PC-3 (cell line): ENCODE results near the gene NEK8. TPM values are rescaled to one million over a fixed set of nuclear protein-coding genes. Genes with fewer than 3 reads are reported as not detected.
"Not testable (repeated sequence)": the region's sequence is repeated elsewhere in the genome, so short reads cannot be mapped to it uniquely, and the experiment has no call there.

ENCODE experiments used
- ATAC-seq: fragments of 200-7000 bp; cut with Tn5 transposase; 2 replicates; pipeline ENCODE4 v1.9.1; 2020; ENCODE audit warnings: mild to moderate bottlenecking, moderate library complexity
- BruUV-seq: library from RNA; stranded (reverse); fragments of 400-500 nt; replicated peaks from 2 replicates; lab custom pipeline; 2021; lab: Mats Ljungman, UMichigan
- CTCF ChIA-PET: fragments of 300-600 bp; sonication (Branson Sonifier 250); formaldehyde crosslinking; loops from one replicate; lab custom pipeline; 2022; ENCODE audit warnings: antibody characterized with exemption; lab: Charles Lee
- POLR2A ChIA-PET: fragments of 300-600 bp; sonication (Branson Sonifier 250); formaldehyde crosslinking; loops from one replicate; lab custom pipeline; 2022; ENCODE audit warnings: antibody characterized with exemption; ENCODE audit not compliant: unreplicated experiment; lab: Charles Lee
- DNase-seq: peaks from one replicate; pipeline ENCODE4 v3.0.0-alpha.2; 2015
- H2AFZ ChIP-seq: fragments of 300-600 bp; sonication (generic); 2 replicates; pipeline ENCODE4 v1.6.0; 2016; ENCODE audit warnings: antibody characterized with exemption, low read length
- H3F3A ChIP-seq: fragments of 300-600 bp; sonication (generic); one replicate; pipeline ENCODE4 v1.6.0; 2017; ENCODE audit warnings: antibody characterized with exemption, low read length, control low read depth, mild to moderate bottlenecking; ENCODE audit not compliant: unreplicated experiment
- H3K27ac ChIP-seq: fragments of 300-600 bp; sonication (generic); 2 replicates; pipeline ENCODE4 v1.5.1; 2016; ENCODE audit warnings: mild to moderate bottlenecking, low read length
- H3K27me3 ChIP-seq: fragments of 300-600 bp; sonication (generic); 2 replicates; pipeline ENCODE4 v1.6.1; 2016; ENCODE audit warnings: low read length, mixed read lengths
- H3K36me3 ChIP-seq: fragments of 300-600 bp; sonication (generic); 2 replicates; pipeline ENCODE4 v1.6.1; 2016; ENCODE audit warnings: low read depth, mixed run types, low read length, mixed read lengths
- H3K4me1 ChIP-seq: fragments of 300-600 bp; sonication (generic); 2 replicates; pipeline ENCODE4 v1.5.1; 2016; ENCODE audit warnings: low read length; ENCODE audit not compliant: insufficient read depth
- H3K4me2 ChIP-seq: fragments of 300-600 bp; sonication (generic); 2 replicates; pipeline ENCODE4 v1.6.0; 2016; ENCODE audit warnings: low read length
- H3K4me3 ChIP-seq: fragments of 300-600 bp; sonication (generic); 2 replicates; pipeline ENCODE4 v1.5.1; 2016; ENCODE audit warnings: mild to moderate bottlenecking, low read length, mixed read lengths
- H3K79me2 ChIP-seq: fragments of 300-600 bp; sonication (generic); 2 replicates; pipeline ENCODE4 v1.6.1; 2017; ENCODE audit warnings: low read length, mixed read lengths
- H3K9ac ChIP-seq: fragments of 300-600 bp; sonication (generic); 2 replicates; pipeline ENCODE4 v1.6.0; 2016; ENCODE audit warnings: mild to moderate bottlenecking, low read length
- H3K9me2 ChIP-seq: fragments of 300-600 bp; sonication (generic); replicated peaks from 2 replicates; pipeline ENCODE4 v1.6.1; 2016; ENCODE audit warnings: mixed run types, low read length, mixed read lengths
- H3K9me3 ChIP-seq: fragments of 300-600 bp; sonication (generic); 2 replicates; pipeline ENCODE4 v1.6.1; 2016; ENCODE audit warnings: low read length, mixed read lengths
- H4K20me1 ChIP-seq: fragments of 300-600 bp; sonication (generic); 2 replicates; pipeline ENCODE4 v1.6.1; 2016; ENCODE audit warnings: low read length, mixed read lengths
- EZH2 ChIP-seq: fragments of 300-600 bp; sonication (generic); IDR thresholded peaks from one replicate; pipeline ENCODE4 v1.6.1; 2017; ENCODE audit warnings: antibody characterized with exemption, mild to moderate bottlenecking, low read length; ENCODE audit not compliant: unreplicated experiment
- EZH2phosphoT487 ChIP-seq: fragments of 300-600 bp; sonication (generic); IDR thresholded peaks from 2 replicates; pipeline ENCODE4 v1.6.1; 2018; ENCODE audit warnings: mild to moderate bottlenecking, antibody characterized with exemption, low read length, borderline replicate concordance
- intact Hi-C: fragments of 100-400 bp; cut with micrococcal nuclease; formaldehyde crosslinking; loops from 2 replicates; pipeline ENCODE4 v1.9.0; 2023
- total RNA-seq: library from RNA; depleted of rRNA; stranded (reverse); fragments of >200 nt; gene quantifications from 2 replicates; pipeline ENCODE4 v1.2.3, GENCODE V29; 2014
- TF ChIP-seq, protein P1 (sequence below): fragments of 300-600 bp; sonication (generic); conservative IDR thresholded peaks from 2 replicates; pipeline ENCODE4 v1.5.1; 2017; ENCODE audit warnings: antibody characterized with exemption, low read depth, mild to moderate bottlenecking, low read length

Gene NEK8
- total RNA-seq, 1 experiment from 2014 or later, result 2.4 TPM

DNA sequence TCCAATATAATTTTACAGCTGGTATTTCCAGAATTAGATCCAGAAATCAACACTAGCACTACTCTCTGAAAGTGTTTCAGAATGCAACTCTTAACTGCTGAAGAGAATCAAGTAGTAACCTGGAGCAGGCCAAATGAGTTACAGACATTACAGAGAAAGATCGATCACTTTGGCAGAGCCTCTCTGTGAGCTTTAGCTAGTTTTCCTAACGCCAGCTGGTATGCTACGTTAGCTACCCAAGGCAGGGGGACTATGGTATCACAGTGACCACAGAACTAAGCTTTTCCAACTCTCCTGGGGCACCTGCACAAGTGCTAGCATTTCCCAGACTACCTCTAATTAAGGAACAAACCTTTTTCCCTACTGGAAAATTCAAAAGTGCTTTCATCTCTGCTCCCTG is 45.6 kb downstream of the NEK8 start:
- Histone ChIP-seq H4K20me1 (no peaks in the 10 kb centered on the region), H3K27me3 (no peaks in the 10 kb centered on the region), H3K4me2 (no peak overlapping the region), H3K27ac (no peak overlapping the region), H3K36me3 (no peaks in the 10 kb centered on the region), H3K79me2 (peaks cover 4% of the 10 kb centered on the region; the same call in 1 of the 2 replicates), H3K9me3 (no peaks in the 10 kb centered on the region), H3K4me1 (no peaks in the 10 kb centered on the region), H2AFZ (no peak overlapping the region), H3K4me3 (no peak overlapping the region), H3K9ac (no peak overlapping the region), H3K9me2 (no peaks in the 10 kb centered on the region), H3F3A (no peaks in the 10 kb centered on the region)
- DNase-seq (no peak), ATAC-seq (no peak)
- ChIA-PET POLR2A (no interaction called here), CTCF (no interaction called here)
- BruUV-seq, result no TSS peak
- TF ChIP-seq, protein P1, sequence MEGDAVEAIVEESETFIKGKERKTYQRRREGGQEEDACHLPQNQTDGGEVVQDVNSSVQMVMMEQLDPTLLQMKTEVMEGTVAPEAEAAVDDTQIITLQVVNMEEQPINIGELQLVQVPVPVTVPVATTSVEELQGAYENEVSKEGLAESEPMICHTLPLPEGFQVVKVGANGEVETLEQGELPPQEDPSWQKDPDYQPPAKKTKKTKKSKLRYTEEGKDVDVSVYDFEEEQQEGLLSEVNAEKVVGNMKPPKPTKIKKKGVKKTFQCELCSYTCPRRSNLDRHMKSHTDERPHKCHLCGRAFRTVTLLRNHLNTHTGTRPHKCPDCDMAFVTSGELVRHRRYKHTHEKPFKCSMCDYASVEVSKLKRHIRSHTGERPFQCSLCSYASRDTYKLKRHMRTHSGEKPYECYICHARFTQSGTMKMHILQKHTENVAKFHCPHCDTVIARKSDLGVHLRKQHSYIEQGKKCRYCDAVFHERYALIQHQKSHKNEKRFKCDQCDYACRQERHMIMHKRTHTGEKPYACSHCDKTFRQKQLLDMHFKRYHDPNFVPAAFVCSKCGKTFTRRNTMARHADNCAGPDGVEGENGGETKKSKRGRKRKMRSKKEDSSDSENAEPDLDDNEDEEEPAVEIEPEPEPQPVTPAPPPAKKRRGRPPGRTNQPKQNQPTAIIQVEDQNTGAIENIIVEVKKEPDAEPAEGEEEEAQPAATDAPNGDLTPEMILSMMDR, result no peak
- TF ChIP-seq EZH2phosphoT487 (no peak), EZH2 (no peak)
- intact Hi-C loops, result no loop called here

- no peaks in the 10 kb centered on the region for H3F3A ChIP-seq
- ATAC-seq, result no peak
- intact Hi-C loops, result no loop called here
- CTCF ChIA-PET, result interaction anchor here (0.6 kb wide), 1 partner anchor 37 kb away, joined by 5 read pairs; no protein-coding TSS in a partner anchor
- no peaks in the 10 kb centered on the region for H4K20me1 ChIP-seq
- no peak overlapping the region for H3K27ac ChIP-seq
- BruUV-seq, result no TSS peak
- no peaks in the 10 kb centered on the region for H3K36me3 ChIP-seq
- no peak for DNase-seq
- H3K4me1 ChIP-seq, result no peaks in the 10 kb centered on the region
- no peaks in the 10 kb centered on the region for H3K27me3 ChIP-seq
- no peak overlapping the region for H3K4me2 ChIP-seq
- no peak overlapping the region for H2AFZ ChIP-seq
- H3K9me3 ChIP-seq, result no peaks in the 10 kb centered on the region
- H3K4me3 ChIP-seq, result no peak overlapping the region
- POLR2A ChIA-PET, result no interaction called here
- H3K9ac ChIP-seq, result no peak overlapping the region
- H3K79me2 ChIP-seq, result peaks cover 9% of the 10 kb centered on the region; the same call in 1 of the 2 replicates
- TF ChIP-seq EZH2phosphoT487 (no peak), EZH2 (no peak)
- TF ChIP-seq, protein P1, result no peak
- no peaks in the 10 kb centered on the region for H3K9me2 ChIP-seq
These were observed 48.6 kb downstream of the NEK8 start for GRCh38 chr17:28777178-28777577.

DNA sequence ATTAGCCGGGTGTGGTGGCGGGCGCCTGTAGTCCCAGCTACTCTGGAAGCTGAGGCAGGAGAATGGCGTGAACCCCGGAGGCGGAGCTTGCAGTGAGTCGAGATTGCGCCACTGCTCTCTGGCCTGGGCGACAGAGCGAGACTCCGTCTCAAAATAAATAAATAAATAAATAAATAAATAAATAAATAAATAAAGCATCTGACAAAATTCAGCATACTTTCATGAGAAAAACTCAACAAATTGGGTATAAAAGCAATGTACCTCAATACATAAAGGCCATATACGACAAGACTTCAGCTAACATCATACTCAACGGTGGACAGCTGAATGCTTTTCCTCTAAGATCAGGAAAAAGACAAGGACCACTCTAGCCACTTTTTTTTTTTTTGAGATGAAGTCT is 51.0 kb downstream of the NEK8 start:
- H3K36me3 ChIP-seq, DNase-seq, CTCF ChIA-PET, H3K4me3 ChIP-seq, H2AFZ ChIP-seq, BruUV-seq, H3K9me2 ChIP-seq, H3K9ac ChIP-seq, H3K79me2 ChIP-seq, intact Hi-C loops, H3K4me1 ChIP-seq, POLR2A ChIA-PET, ATAC-seq, H3K4me2 ChIP-seq, H4K20me1 ChIP-seq, H3K27ac ChIP-seq, H3F3A ChIP-seq, H3K9me3 ChIP-seq, H3K27me3 ChIP-seq: not testable (repeated sequence)
